Uterus (tissue), 2 donors: Measurements from ENCODE around the gene SERPINB8.

Experiments
- CTCF ChIP-seq, 4 experiments: fragments of 200-600 bp in 2 of 4; fragments of 450-650 bp in 2 of 4; sonication (generic) in 2 of 4; IDR thresholded peaks; one replicate each; pipeline ENCODE4 v1.5.1; 2016 to 2019; ENCODE audit warnings: antibody characterized with exemption in 4 of 4, mild to moderate bottlenecking in 2 of 4, moderate library complexity in 1 of 4
- POLR2A ChIP-seq, 2 donors: fragments of 450-650 bp; IDR thresholded peaks; one replicate each; pipeline ENCODE4 v1.6.1; 2016; ENCODE audit warnings: antibody characterized with exemption in 2 of 2, mild to moderate bottlenecking in 1 of 2, moderate library complexity in 1 of 2

- TF ChIP-seq CTCF (IDR thresholded peaks at IDR 0.05) (no peak), POLR2A (IDR thresholded peaks at IDR 0.05) (no peak)
These were observed 926 bp downstream of the SERPINB8 start for GRCh38 chr18:63970809-63971205.
